Trophoblast cell (in vitro differentiated cells and primary cell): Measurements from ENCODE around the gene RIMS3.

ENCODE experiments used
- DNase-seq, 2 donors: peaks; one replicate each; pipeline ENCODE4 v3.0.0-alpha.2; 2016
- H2AFZ ChIP-seq: 2 replicates; pipeline ENCODE4 v1.6.1; 2013; ENCODE audit warnings: low read length, moderate library complexity, mild to moderate bottlenecking; ENCODE audit not compliant: insufficient read depth, poor library complexity
- H2AK5ac ChIP-seq: 2 replicates; pipeline ENCODE4 v1.6.1; 2013; ENCODE audit warnings: mild to moderate bottlenecking, low read length
- H2BK120ac ChIP-seq: 2 replicates; pipeline ENCODE4 v1.6.1; 2013; ENCODE audit warnings: low read length, mild to moderate bottlenecking, moderate library complexity; ENCODE audit not compliant: insufficient read depth, poor library complexity
- H2BK12ac ChIP-seq: 2 replicates; pipeline ENCODE4 v1.6.1; 2013; ENCODE audit warnings: mild to moderate bottlenecking, low read length, moderate library complexity
- H2BK5ac ChIP-seq: 2 replicates; pipeline ENCODE4 v1.6.1; 2013; ENCODE audit warnings: low read length, low read depth, moderate library complexity, mild to moderate bottlenecking; ENCODE audit not compliant: poor library complexity
- H3K14ac ChIP-seq: 2 replicates; pipeline ENCODE4 v1.6.1; 2013; ENCODE audit warnings: mild to moderate bottlenecking, low read length
- H3K18ac ChIP-seq: 2 replicates; pipeline ENCODE4 v1.6.1; 2013; ENCODE audit warnings: mild to moderate bottlenecking, low read length
- H3K23ac ChIP-seq: 2 replicates; pipeline ENCODE4 v1.6.1; 2013; ENCODE audit warnings: low read length
- H3K27ac ChIP-seq: 2 replicates; pipeline ENCODE4 v1.5.1; 2013; ENCODE audit warnings: low read depth, mild to moderate bottlenecking, inconsistent platforms, low read length, moderate library complexity
- H3K27me3 ChIP-seq: 2 replicates; pipeline ENCODE4 v1.6.1; 2013; ENCODE audit warnings: inconsistent platforms, mild to moderate bottlenecking, low read length, moderate library complexity; ENCODE audit not compliant: insufficient read depth
- H3K36me3 ChIP-seq, 2 experiments: 1 replicate in 1 of 2; 2 replicates in 1 of 2; pipeline ENCODE4 v1.6.1; 2013; ENCODE audit warnings: low read length in 2 of 2, mild to moderate bottlenecking in 2 of 2, moderate library complexity in 1 of 2; ENCODE audit not compliant: insufficient read depth in 2 of 2, control insufficient read depth in 1 of 2
- H3K4ac ChIP-seq: 2 replicates; pipeline ENCODE4 v1.6.1; 2013; ENCODE audit warnings: low read depth, mild to moderate bottlenecking, low read length, moderate library complexity
- H3K4me1 ChIP-seq, 2 experiments: 1 replicate in 1 of 2; 2 replicates in 1 of 2; pipeline ENCODE4 v1.6.1; 2013; ENCODE audit warnings: low read length in 2 of 2, mild to moderate bottlenecking in 2 of 2, moderate library complexity in 1 of 2; ENCODE audit not compliant: insufficient read depth in 2 of 2, control insufficient read depth in 1 of 2
- H3K4me2 ChIP-seq: 2 replicates; pipeline ENCODE4 v1.6.1; 2013; ENCODE audit warnings: inconsistent platforms, mild to moderate bottlenecking, low read length, moderate library complexity
- H3K4me3 ChIP-seq: 2 replicates; pipeline ENCODE4 v1.5.1; 2013; ENCODE audit warnings: mild to moderate bottlenecking, low read depth, low read length, inconsistent platforms
- H3K79me1 ChIP-seq: one replicate; pipeline ENCODE4 v1.6.1; 2013; ENCODE audit warnings: low read length
- H3K79me2 ChIP-seq: 2 replicates; pipeline ENCODE4 v1.6.1; 2013; ENCODE audit warnings: low read length, mild to moderate bottlenecking; ENCODE audit not compliant: control insufficient read depth, insufficient read depth, poor library complexity
- H3K9ac ChIP-seq: 2 replicates; pipeline ENCODE4 v1.6.1; 2013; ENCODE audit warnings: mild to moderate bottlenecking, low read length
- H3K9me3 ChIP-seq: 2 replicates; pipeline ENCODE4 v1.6.1; 2013; ENCODE audit warnings: low read depth, mild to moderate bottlenecking, control low read depth, inconsistent platforms, low read length; ENCODE audit not compliant: insufficient read depth
- H4K12ac ChIP-seq: 2 replicates; pipeline ENCODE4 v1.6.1; 2013; ENCODE audit warnings: low read depth, mild to moderate bottlenecking, low read length, moderate library complexity
- H4K8ac ChIP-seq: 2 replicates; pipeline ENCODE4 v1.6.1; 2013; ENCODE audit warnings: low read depth, mild to moderate bottlenecking, low read length, moderate library complexity
- H4K91ac ChIP-seq: one replicate; pipeline ENCODE4 v1.6.1; 2013; ENCODE audit warnings: low read depth, mild to moderate bottlenecking, low read length, moderate library complexity
- WGBS: extraction: QIAGEN DNeasy Blood & Tissue Kit; methylation state at CpG from one replicate; pipeline ENCODE4 v1.1.7; 2013; ENCODE audit warnings: missing lambda C conversion rate; ENCODE audit not compliant: insufficient read length, insufficient coverage; ENCODE audit errors: extremely low coverage; 5-methylcytosine and 5-hydroxymethylcytosine counted together

The RIMS3 gene

GRCh38 chr1:40641601-40642242, 23.8 kb downstream of the RIMS3 start:
- Histone ChIP-seq H3K14ac (no peak overlapping the region), H2BK12ac (no peak overlapping the region), H3K9me3 (no peaks in the 10 kb centered on the region), H3K4me1 (no peaks in the 10 kb centered on the region), H3K18ac (no peak overlapping the region), H3K9ac (no peak overlapping the region), H3K27ac (no peak overlapping the region), H4K91ac (no peak overlapping the region), H3K23ac (no peak overlapping the region), H3K79me1 (no peaks in the 10 kb centered on the region), H3K4ac (no peak overlapping the region), H2AK5ac (no peak overlapping the region), H3K36me3 (no peaks in the 10 kb centered on the region), H2BK120ac (no peak overlapping the region), H3K27me3 (no peaks in the 10 kb centered on the region), H2BK5ac (no peak overlapping the region), H4K12ac (no peak overlapping the region), H4K8ac (no peak overlapping the region), H3K4me3 (no peak overlapping the region), H2AFZ (no peak overlapping the region), H3K4me2 (no peak overlapping the region), H3K79me2 (no peaks in the 10 kb centered on the region)
- no peak for DNase-seq
- no CpG with 5 or more reads among the region's 18 CpGs for WGBS

DNA sequence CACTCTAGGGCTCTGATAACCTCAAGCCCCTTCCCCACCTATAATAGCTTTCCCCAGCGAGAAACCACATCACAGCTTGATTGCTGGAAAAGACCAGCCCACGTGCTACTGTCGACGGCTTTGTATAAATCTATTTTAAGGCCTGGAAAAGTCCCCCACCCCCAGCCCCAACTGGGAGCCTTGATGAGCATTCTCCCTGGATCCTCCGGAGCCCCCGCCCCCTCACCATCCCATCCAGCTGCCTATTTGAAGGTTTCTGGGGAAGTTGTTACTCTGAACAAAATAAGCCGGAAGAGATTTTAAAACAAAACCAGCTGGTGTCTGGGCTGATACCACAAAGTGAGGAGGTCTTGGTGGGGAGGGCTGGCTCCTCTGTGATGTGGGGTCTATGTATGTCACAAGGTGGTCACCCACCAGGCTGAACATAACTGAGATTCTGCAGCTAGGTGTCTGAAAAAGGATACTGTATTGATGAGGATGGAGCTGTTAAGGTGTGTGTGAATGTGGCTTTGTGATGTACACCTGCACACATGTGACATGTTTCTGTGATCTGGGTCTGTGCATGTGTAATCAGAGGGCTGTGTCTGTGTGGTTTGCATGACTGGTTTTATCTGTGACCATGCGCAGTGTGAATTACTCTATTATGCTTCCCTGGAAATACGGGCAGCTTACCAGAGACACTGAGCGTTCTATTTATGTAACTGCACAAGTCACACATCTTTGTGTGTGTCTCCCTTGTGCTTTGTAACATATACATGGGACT, 25.0 kb downstream of the RIMS3 start:
- DNase-seq: no peak
- Histone ChIP-seq H3K9ac (no peak overlapping the region), H3K36me3 (no peaks in the 10 kb centered on the region), H3K14ac (no peak overlapping the region), H3K4me1 (no peaks in the 10 kb centered on the region), H3K4me2 (no peak overlapping the region), H4K8ac (no peak overlapping the region), H4K12ac (no peak overlapping the region), H3K27ac (no peak overlapping the region), H3K9me3 (no peaks in the 10 kb centered on the region), H3K23ac (peak overlapping the region; percentile 63), H2AFZ (no peak overlapping the region), H3K27me3 (no peaks in the 10 kb centered on the region), H2BK12ac (no peak overlapping the region), H3K4ac (no peak overlapping the region), H2BK5ac (no peak overlapping the region), H3K4me3 (no peak overlapping the region), H3K79me2 (no peaks in the 10 kb centered on the region), H4K91ac (no peak overlapping the region), H2AK5ac (no peak overlapping the region), H2BK120ac (no peak overlapping the region), H3K79me1 (no peaks in the 10 kb centered on the region), H3K18ac (no peak overlapping the region)
- no CpG with 5 or more reads among the region's 10 CpGs for whole genome bisulfite sequencing

DNA sequence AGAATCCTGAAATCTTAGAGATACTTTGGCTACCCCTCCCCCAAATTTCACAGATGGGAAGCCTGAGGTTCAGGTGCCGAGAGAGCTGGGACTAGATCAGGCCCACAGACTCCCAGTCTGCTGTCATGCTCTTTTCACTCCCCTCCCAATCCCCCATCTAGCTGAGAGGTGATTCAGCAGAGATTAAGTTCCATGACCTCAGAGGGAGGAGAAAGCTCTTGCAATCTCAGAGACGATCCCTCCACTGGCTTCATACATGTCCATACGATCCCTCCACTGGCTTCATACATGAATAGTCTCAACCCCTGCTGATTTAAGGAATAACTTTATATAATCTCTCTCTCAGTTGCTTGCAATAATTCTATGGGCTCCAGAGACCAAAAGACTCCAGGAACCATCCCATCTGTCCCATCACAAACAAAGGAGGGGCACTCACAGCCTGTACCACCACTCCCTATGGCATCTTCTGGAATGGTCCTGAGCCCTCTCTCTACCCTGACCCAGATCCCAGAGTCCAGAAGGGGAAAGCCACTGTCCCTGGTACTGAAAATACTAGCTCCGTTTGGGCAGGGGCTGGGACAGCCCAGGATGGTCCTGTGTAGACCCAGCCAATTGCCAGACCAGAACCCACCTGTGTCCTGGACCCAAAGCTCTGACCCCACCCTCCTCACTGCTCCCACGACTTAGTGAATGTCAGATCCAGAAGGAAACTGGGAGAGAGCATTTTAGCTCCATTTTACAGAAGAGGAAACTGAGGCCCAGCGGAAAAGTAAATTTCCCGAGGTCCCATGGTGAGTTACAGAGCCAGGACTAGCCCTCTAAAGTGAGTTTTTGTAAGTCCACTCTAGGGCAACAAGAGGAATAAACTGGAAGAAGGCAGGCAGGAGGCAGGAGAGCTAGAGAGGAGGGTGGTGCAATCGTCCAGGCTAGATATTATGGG, 27.1 kb downstream of the RIMS3 start:
- Histone ChIP-seq H3K36me3 (no peaks in the 10 kb centered on the region), H3K9me3 (no peaks in the 10 kb centered on the region), H3K4me3 (no peak overlapping the region), H3K18ac (no peak overlapping the region), H3K79me2 (no peaks in the 10 kb centered on the region), H4K8ac (no peak overlapping the region), H2AFZ (no peak overlapping the region), H3K4me2 (no peak overlapping the region), H2AK5ac (no peak overlapping the region), H4K12ac (no peak overlapping the region), H2BK5ac (no peak overlapping the region), H3K23ac (no peak overlapping the region), H2BK12ac (no peak overlapping the region), H3K4me1 (no peaks in the 10 kb centered on the region), H3K14ac (no peak overlapping the region), H2BK120ac (no peak overlapping the region), H3K79me1 (no peaks in the 10 kb centered on the region), H3K9ac (no peak overlapping the region), H3K27ac (no peak overlapping the region), H3K27me3 (no peaks in the 10 kb centered on the region), H3K4ac (no peak overlapping the region), H4K91ac (no peak overlapping the region)
- no CpG with 5 or more reads among the region's 8 CpGs for WGBS
- no peak for DNase-seq

DNA sequence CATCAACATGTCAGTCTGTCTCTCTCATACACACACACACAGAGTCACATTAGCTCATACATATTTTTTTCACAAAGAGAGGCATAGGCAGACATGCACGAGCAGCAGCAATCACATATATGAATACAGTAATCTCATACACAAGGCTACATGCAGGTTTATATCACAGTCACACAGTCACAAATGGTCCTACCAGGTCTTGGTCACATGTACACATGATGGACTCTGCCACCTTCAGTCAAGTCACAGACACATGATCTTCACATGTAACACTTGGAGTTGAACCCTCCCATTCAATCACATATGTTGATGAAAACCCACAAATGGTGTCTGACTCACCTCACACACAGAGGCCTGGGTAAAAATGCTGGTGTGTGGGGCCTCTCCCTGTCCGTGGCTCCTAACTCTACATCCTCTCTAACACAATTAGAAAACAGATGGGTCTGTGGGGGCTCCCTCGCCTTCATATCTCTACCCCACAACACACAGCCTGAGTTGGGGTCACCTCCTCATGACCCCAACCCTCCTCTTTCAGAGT, 27.9 kb downstream of the RIMS3 start:
- Histone ChIP-seq H3K18ac (no peak overlapping the region), H3K36me3 (no peaks in the 10 kb centered on the region)
- whole genome bisulfite sequencing: no CpG with 5 or more reads among the region's 3 CpGs

More for the DNA sequence above, 27.9 kb downstream of the RIMS3 start:
- H3K27me3 ChIP-seq: no peaks in the 10 kb centered on the region
- no peak overlapping the region for H4K8ac ChIP-seq
- no peak overlapping the region for H4K12ac ChIP-seq
- H3K4me2 ChIP-seq: no peak overlapping the region
- no peak overlapping the region for H2BK12ac ChIP-seq
- no peak overlapping the region for H2BK5ac ChIP-seq
- no peaks in the 10 kb centered on the region for H3K79me1 ChIP-seq
- no peak overlapping the region for H3K9ac ChIP-seq
- H4K91ac ChIP-seq: no peak overlapping the region
- H3K27ac ChIP-seq: no peak overlapping the region
- no peak overlapping the region for H3K14ac ChIP-seq
- H3K4me3 ChIP-seq: no peak overlapping the region
- H2AFZ ChIP-seq: no peak overlapping the region
- H2AK5ac ChIP-seq: no peak overlapping the region
- H3K23ac ChIP-seq: no peak overlapping the region
- no peak overlapping the region for H2BK120ac ChIP-seq
- no peaks in the 10 kb centered on the region for H3K4me1 ChIP-seq
- no peak for DNase-seq
- H3K9me3 ChIP-seq: no peaks in the 10 kb centered on the region
- H3K4ac ChIP-seq: no peak overlapping the region
- no peaks in the 10 kb centered on the region for H3K79me2 ChIP-seq
